ENCODE data around the gene SEZ6L.

SEZ6L gene

DNA sequence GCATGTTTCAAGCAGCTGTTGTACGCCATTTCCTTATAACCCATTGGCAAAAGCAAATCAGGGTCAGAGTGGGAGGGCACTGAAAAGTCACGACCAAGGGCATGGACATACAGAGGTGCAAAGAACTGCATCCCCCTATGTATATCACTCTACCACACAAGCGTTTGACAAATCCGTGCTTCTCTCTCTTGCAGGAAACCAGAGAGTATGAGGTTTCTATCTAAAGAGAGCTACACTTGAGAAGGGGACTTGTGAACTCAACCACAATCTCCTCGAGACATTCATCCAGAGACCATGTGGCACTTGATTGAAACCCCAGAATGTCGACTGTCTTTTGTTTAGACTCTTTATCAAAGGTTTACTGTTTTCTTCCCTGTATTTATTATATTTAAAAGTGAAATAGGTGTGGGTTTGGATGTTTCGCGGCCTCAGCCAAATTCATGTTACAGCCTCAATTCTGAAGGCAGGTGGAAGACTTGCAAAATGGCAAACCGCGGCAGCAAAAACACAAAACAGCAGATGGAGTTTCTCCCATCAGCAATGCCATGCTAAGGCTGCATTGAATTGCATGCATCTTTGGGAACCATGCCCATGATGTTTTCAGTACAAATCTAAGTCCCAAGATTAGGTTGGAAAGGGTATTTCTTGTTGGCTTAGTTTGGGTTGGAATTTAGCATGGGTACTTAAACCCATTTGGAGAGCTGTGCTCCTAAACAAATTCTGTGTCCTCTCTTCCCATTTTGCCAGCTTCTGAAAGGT, 211.0 kb downstream of the SEZ6L start:
- H2AFZ ChIP-seq (ENCODE audit: low read length) = no peak overlapping the region
- H3F3A ChIP-seq (ENCODE audit: insufficient read depth, low read length) = no peaks in the 10 kb centered on the region
- no peaks in the 10 kb centered on the region for H3K36me3 ChIP-seq (ENCODE audit: insufficient read depth, low read length)
- H3K27me3 ChIP-seq (ENCODE audit: insufficient read depth, low read length) = peaks cover 13% of the 10 kb centered on the region; the same call in 1 of the 2 replicates
- no peaks in the 10 kb centered on the region for H3K9me3 ChIP-seq (ENCODE audit: low read length)
- no peaks in the 10 kb centered on the region for H3K79me2 ChIP-seq (ENCODE audit: insufficient read depth, low read length)
- no peak for TF ChIP-seq EZH2 (IDR thresholded peaks at IDR 0.05; ENCODE audit: borderline replicate concordance, low read length)
- TF ChIP-seq, protein P1, sequence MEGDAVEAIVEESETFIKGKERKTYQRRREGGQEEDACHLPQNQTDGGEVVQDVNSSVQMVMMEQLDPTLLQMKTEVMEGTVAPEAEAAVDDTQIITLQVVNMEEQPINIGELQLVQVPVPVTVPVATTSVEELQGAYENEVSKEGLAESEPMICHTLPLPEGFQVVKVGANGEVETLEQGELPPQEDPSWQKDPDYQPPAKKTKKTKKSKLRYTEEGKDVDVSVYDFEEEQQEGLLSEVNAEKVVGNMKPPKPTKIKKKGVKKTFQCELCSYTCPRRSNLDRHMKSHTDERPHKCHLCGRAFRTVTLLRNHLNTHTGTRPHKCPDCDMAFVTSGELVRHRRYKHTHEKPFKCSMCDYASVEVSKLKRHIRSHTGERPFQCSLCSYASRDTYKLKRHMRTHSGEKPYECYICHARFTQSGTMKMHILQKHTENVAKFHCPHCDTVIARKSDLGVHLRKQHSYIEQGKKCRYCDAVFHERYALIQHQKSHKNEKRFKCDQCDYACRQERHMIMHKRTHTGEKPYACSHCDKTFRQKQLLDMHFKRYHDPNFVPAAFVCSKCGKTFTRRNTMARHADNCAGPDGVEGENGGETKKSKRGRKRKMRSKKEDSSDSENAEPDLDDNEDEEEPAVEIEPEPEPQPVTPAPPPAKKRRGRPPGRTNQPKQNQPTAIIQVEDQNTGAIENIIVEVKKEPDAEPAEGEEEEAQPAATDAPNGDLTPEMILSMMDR (IDR thresholded peaks at IDR 0.05; ENCODE audit: low read length) = no peak
- no peak overlapping the region for H3K27ac ChIP-seq (ENCODE audit: low read depth, low read length, poor library complexity, severe bottlenecking)
- H4K20me1 ChIP-seq (ENCODE audit: insufficient read depth, low read length) = no peaks in the 10 kb centered on the region
- no peaks in the 10 kb centered on the region for H3K9me2 ChIP-seq (ENCODE audit: low read depth, low read length)
- no peaks in the 10 kb centered on the region for H3K4me1 ChIP-seq (ENCODE audit: insufficient read depth, low read length, severe bottlenecking)
- H3K4me2 ChIP-seq (ENCODE audit: low read length) = no peak overlapping the region
- no peak overlapping the region for H3K4me3 ChIP-seq (ENCODE audit: low read depth, low read length, poor library complexity, severe bottlenecking)
- no peak overlapping the region for H3K9ac ChIP-seq (ENCODE audit: low read length)

- H3K27ac ChIP-seq (ENCODE audit: low read depth, low read length, poor library complexity, severe bottlenecking) = no peak overlapping the region
- TF ChIP-seq, protein P1 (IDR thresholded peaks at IDR 0.05; ENCODE audit: low read length) = no peak
- no peak for TF ChIP-seq EZH2 (IDR thresholded peaks at IDR 0.05; ENCODE audit: borderline replicate concordance, low read length)
- H3K4me1 ChIP-seq (ENCODE audit: insufficient read depth, low read length, severe bottlenecking) = peaks cover 10% of the 10 kb centered on the region
- H2AFZ ChIP-seq (ENCODE audit: low read length) = no peak overlapping the region
- H3K9ac ChIP-seq (ENCODE audit: low read length) = no peak overlapping the region
- H3K4me3 ChIP-seq (ENCODE audit: low read depth, low read length, poor library complexity, severe bottlenecking) = no peak overlapping the region
- H3K36me3 ChIP-seq (ENCODE audit: insufficient read depth, low read length) = no peaks in the 10 kb centered on the region
- no peaks in the 10 kb centered on the region for H3K79me2 ChIP-seq (ENCODE audit: insufficient read depth, low read length)
- H3K27me3 ChIP-seq (ENCODE audit: insufficient read depth, low read length) = peaks cover 13% of the 10 kb centered on the region; the same call in 1 of the 2 replicates
- H3K4me2 ChIP-seq (ENCODE audit: low read length) = no peak overlapping the region
- no peaks in the 10 kb centered on the region for H3F3A ChIP-seq (ENCODE audit: insufficient read depth, low read length)
- no peaks in the 10 kb centered on the region for H3K9me3 ChIP-seq (ENCODE audit: low read length)
- H3K9me2 ChIP-seq (ENCODE audit: low read depth, low read length) = no peaks in the 10 kb centered on the region
- no peaks in the 10 kb centered on the region for H4K20me1 ChIP-seq (ENCODE audit: insufficient read depth, low read length)
Observed at GRCh38 chr22:26382782-26383181, 213.5 kb downstream of the SEZ6L start.

DNA sequence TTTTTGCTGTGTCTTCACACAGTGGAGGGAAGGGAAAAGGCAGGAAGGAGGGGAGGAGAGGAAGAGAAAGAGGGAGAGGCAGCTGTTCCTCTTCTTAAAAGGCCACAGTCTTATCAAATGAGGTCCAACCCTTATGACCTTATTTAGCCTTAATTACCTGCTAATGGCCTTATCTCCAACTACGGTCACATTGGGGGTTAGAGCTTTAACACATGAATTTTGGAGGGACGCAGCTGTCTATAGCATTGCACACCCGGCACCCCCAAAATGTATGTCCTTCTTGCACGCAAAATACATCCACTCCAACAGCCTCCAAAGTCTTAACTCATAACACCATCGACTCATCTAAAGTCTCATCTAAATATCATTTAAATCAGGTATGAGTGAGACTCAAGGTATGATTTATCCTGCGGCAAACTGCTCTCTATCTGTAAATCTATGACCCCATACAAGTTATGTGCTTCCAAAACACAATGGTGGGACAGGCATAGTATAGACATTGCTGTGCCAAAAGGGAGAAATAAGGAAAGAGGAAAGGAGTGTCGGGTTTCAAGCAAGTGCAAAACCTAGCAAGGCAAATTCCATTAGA, 214.8 kb downstream of the SEZ6L start:
- no peaks in the 10 kb centered on the region for H3F3A ChIP-seq (ENCODE audit: insufficient read depth, low read length)
- H3K79me2 ChIP-seq (ENCODE audit: insufficient read depth, low read length) = no peaks in the 10 kb centered on the region
- H3K36me3 ChIP-seq (ENCODE audit: insufficient read depth, low read length) = no peaks in the 10 kb centered on the region
- H3K4me1 ChIP-seq (ENCODE audit: insufficient read depth, low read length, severe bottlenecking) = peaks cover 10% of the 10 kb centered on the region
- no peaks in the 10 kb centered on the region for H4K20me1 ChIP-seq (ENCODE audit: insufficient read depth, low read length)
- H3K4me2 ChIP-seq (ENCODE audit: low read length) = no peak overlapping the region
- H3K27me3 ChIP-seq (ENCODE audit: insufficient read depth, low read length) = peaks cover 13% of the 10 kb centered on the region; the same call in 1 of the 2 replicates
- H3K9me2 ChIP-seq (ENCODE audit: low read depth, low read length) = no peaks in the 10 kb centered on the region; the same call in 1 of the 2 replicates
- no peaks in the 10 kb centered on the region for H3K9me3 ChIP-seq (ENCODE audit: low read length)
- no peak overlapping the region for H3K9ac ChIP-seq (ENCODE audit: low read length)
- no peak for TF ChIP-seq EZH2 (IDR thresholded peaks at IDR 0.05; ENCODE audit: borderline replicate concordance, low read length)
- TF ChIP-seq, protein P1 (IDR thresholded peaks at IDR 0.05; ENCODE audit: low read length) = no peak
- no peak overlapping the region for H2AFZ ChIP-seq (ENCODE audit: low read length)
- no peak overlapping the region for H3K27ac ChIP-seq (ENCODE audit: low read depth, low read length, poor library complexity, severe bottlenecking)
- no peak overlapping the region for H3K4me3 ChIP-seq (ENCODE audit: low read depth, low read length, poor library complexity, severe bottlenecking)
